ENCODE results near the gene EHMT1. TPM values are rescaled to one million over a fixed set of nuclear protein-coding genes. Genes with fewer than 3 reads are reported as not detected.

EHMT1 gene
- total and polyA plus RNA-seq, 8 donors: 29.9 to 51.1 (median 32.6) TPM

- 68 to 72% methylated on average over 9 of the region's 9 CpGs for WGBS, 2 donors
- peaks cover 0 to 28% (median 5%) of the 10 kb centered on the region in 3 donors for H3K36me3 ChIP-seq
- H3K27ac ChIP-seq: no peak overlapping the region
- H3K4me1 ChIP-seq: peaks cover 7 to 17% (median 12%) of the 10 kb centered on the region in 3 donors
- intact Hi-C loops (cut with DNase I): no loop called here
- H3K9me3 ChIP-seq: no peaks in the 10 kb centered on the region
- no peak overlapping the region for H3K4me3 ChIP-seq
- H3K27me3 ChIP-seq: no peaks in the 10 kb centered on the region
- FAIRE-seq: no peak
- DNase-seq: peak in 1 of 6 donors; percentile 18
- no peak for ATAC-seq
- no peak for TF ChIP-seq CTCF (IDR thresholded peaks at IDR 0.05)
Measured at GRCh38 chr9:137575364-137575715, 43.5 kb upstream of the EHMT1 start.

GRCh38 chr9:137575716-137576411 lies 42.9 kb upstream of the EHMT1 start:
- Histone ChIP-seq H3K27ac (no peak overlapping the region), H3K27me3 (no peaks in the 10 kb centered on the region), H3K4me3 (no peak overlapping the region), H3K9me3 (no peaks in the 10 kb centered on the region), H3K36me3 (peaks cover 0 to 28% (median 5%) of the 10 kb centered on the region in 3 donors), H3K4me1 (peaks cover 7 to 17% (median 12%) of the 10 kb centered on the region in 3 donors)
- intact Hi-C loops (cut with DNase I): no loop called here
- TF ChIP-seq CTCF (IDR thresholded peaks at IDR 0.05): no peak
- WGBS, 2 donors: 74 to 77% methylated on average over 12 of the region's 12 CpGs
- FAIRE-seq (no peak), DNase-seq (peak in 1 of 6 donors; percentile 27), ATAC-seq (no peak)

- TF ChIP-seq CTCF (IDR thresholded peaks at IDR 0.05): peak; percentile 92 to 99 (median 98)
- peak within 1 kb of the TSS; percentile 28 to 79 (median 59) for H3K27ac ChIP-seq
- FAIRE-seq (no peak), ATAC-seq (peak; percentile 97 to 98 (median 98)), DNase-seq (peak; percentile 93 to 100 (median 96))
- H3K27me3 ChIP-seq: no peaks in the 10 kb centered on the region
- peaks cover 7 to 17% (median 12%) of the 10 kb centered on the region in 3 donors for H3K4me1 ChIP-seq
- intact Hi-C loops (cut with DNase I): no loop called here
- H3K9me3 ChIP-seq: no peaks in the 10 kb centered on the region
- peaks cover 0 to 23% (median 5%) of the 10 kb centered on the region in 3 donors for H3K36me3 ChIP-seq
- 2% methylated on average over 64 to 82 of the region's 82 CpGs for WGBS, 2 donors
- H3K4me3 ChIP-seq: peak within 1 kb of the TSS; percentile 26 to 97 (median 72)
Measured at GRCh38 chr9:137578518-137579258, 40.1 kb upstream of the EHMT1 start, which contains the start of gene DPH7. TSS of gene DPH7 (minus strand) at chr9:137578925. CDS start at chr9:137578777, 148 bp downstream.

- Histone ChIP-seq H3K4me3 (peak overlapping the region; percentile 26 to 97 (median 72)), H3K27ac (peak overlapping the region; percentile 28 to 79 (median 59)), H3K9me3 (no peaks in the 10 kb centered on the region), H3K27me3 (no peaks in the 10 kb centered on the region), H3K4me1 (peaks cover 7 to 17% (median 12%) of the 10 kb centered on the region in 3 donors), H3K36me3 (peaks cover 0 to 22% (median 0%) of the 10 kb centered on the region in 3 donors)
- DNase-seq: peak in 4 of 6 donors; percentile 29 to 79 (median 51)
- TF ChIP-seq CTCF (IDR thresholded peaks at IDR 0.05): no peak
- WGBS, 2 donors: 35% methylated on average over 19 of the region's 19 CpGs
- no peak for ATAC-seq
- intact Hi-C loops (cut with DNase I): no loop called here
- no peak for FAIRE-seq
Measured at GRCh38 chr9:137579259-137579604, 39.6 kb upstream of the EHMT1 start.
